ENCODE results near the gene KAZN.

The KAZN gene

GRCh38 chr1:14555091-14555490 lies 43.4 kb upstream of the KAZN start:
- Histone ChIP-seq H3K4me3 (ENCODE audit: low read depth in 1 of 2, low read length in 1 of 2) (no peak overlapping the region), H3K9me3 (no peaks in the 10 kb centered on the region), H3K27ac (no peak overlapping the region), H3K4me1 (ENCODE audit: control insufficient read depth in 1 of 2, insufficient read depth in 1 of 2, low read depth in 1 of 2, low read length in 1 of 2) (no peaks in the 10 kb centered on the region), H3K27me3 (no peaks in the 10 kb centered on the region), H3K36me3 (no peaks in the 10 kb centered on the region)
- no peak for TF ChIP-seq CTCF (IDR thresholded peaks at IDR 0.05)

GRCh38 chr1:14561014-14561693 lies 37.3 kb upstream of the KAZN start:
- Histone ChIP-seq H3K9me3 (peaks cover 2% of the 10 kb centered on the region), H3K4me1 (ENCODE audit: control insufficient read depth in 1 of 2, insufficient read depth in 1 of 2, low read depth in 1 of 2, low read length in 1 of 2) (no peaks in the 10 kb centered on the region), H3K36me3 (no peaks in the 10 kb centered on the region), H3K4me3 (ENCODE audit: low read depth in 1 of 2, low read length in 1 of 2) (no peak overlapping the region), H3K27ac (no peak overlapping the region), H3K27me3 (no peaks in the 10 kb centered on the region)
- TF ChIP-seq CTCF (IDR thresholded peaks at IDR 0.05) = no peak

- TF ChIP-seq CTCF (IDR thresholded peaks at IDR 0.05) = no peak
- H3K27ac ChIP-seq = no peak overlapping the region
- H3K9me3 ChIP-seq = peaks cover 3% of the 10 kb centered on the region
- H3K27me3 ChIP-seq = no peaks in the 10 kb centered on the region
- no peaks in the 10 kb centered on the region for H3K36me3 ChIP-seq
- H3K4me3 ChIP-seq (ENCODE audit: low read depth in 1 of 2, low read length in 1 of 2) = no peak overlapping the region
- no peaks in the 10 kb centered on the region for H3K4me1 ChIP-seq (ENCODE audit: control insufficient read depth in 1 of 2, insufficient read depth in 1 of 2, low read depth in 1 of 2, low read length in 1 of 2)
Measured at GRCh38 chr1:14565090-14565489, 33.4 kb upstream of the KAZN start.

GRCh38 chr1:14567056-14567455 lies 31.4 kb upstream of the KAZN start:
- no peak for TF ChIP-seq CTCF (IDR thresholded peaks at IDR 0.05)
- Histone ChIP-seq H3K4me3 (ENCODE audit: low read depth in 1 of 2, low read length in 1 of 2) (no peak overlapping the region), H3K9me3 (peaks cover 3% of the 10 kb centered on the region), H3K36me3 (no peaks in the 10 kb centered on the region), H3K27ac (no peak overlapping the region), H3K4me1 (ENCODE audit: control insufficient read depth in 1 of 2, insufficient read depth in 1 of 2, low read depth in 1 of 2, low read length in 1 of 2) (no peaks in the 10 kb centered on the region), H3K27me3 (no peaks in the 10 kb centered on the region)

GRCh38 chr1:14567903-14568302 lies 30.6 kb upstream of the KAZN start:
- no peak overlapping the region for H3K27ac ChIP-seq
- no peaks in the 10 kb centered on the region for H3K4me1 ChIP-seq (ENCODE audit: control insufficient read depth in 1 of 2, insufficient read depth in 1 of 2, low read depth in 1 of 2, low read length in 1 of 2)
- no peaks in the 10 kb centered on the region for H3K27me3 ChIP-seq
- peaks cover 3% of the 10 kb centered on the region for H3K9me3 ChIP-seq
- H3K36me3 ChIP-seq = no peaks in the 10 kb centered on the region
- TF ChIP-seq CTCF (IDR thresholded peaks at IDR 0.05) = no peak
- no peak overlapping the region for H3K4me3 ChIP-seq (ENCODE audit: low read depth in 1 of 2, low read length in 1 of 2)
